MM.1S (cell line): ENCODE measurements around the gene HGFAC.

Experiments used
- EZH2phosphoT487 ChIP-seq: fragments of 300-600 bp; sonication (generic); IDR thresholded peaks from 2 replicates; pipeline ENCODE4 v1.6.1; 2018; ENCODE audit warnings: antibody characterized with exemption, low read length
- TF ChIP-seq, protein P1 (sequence below): fragments of 300-600 bp; sonication (generic); IDR thresholded peaks from 2 replicates; pipeline ENCODE4 v1.5.1; 2016; ENCODE audit warnings: antibody characterized with exemption, low read length, mixed read lengths

GRCh38 chr4:3439391-3439790 lies 2.4 kb upstream of the HGFAC start:
- TF ChIP-seq, protein P1, sequence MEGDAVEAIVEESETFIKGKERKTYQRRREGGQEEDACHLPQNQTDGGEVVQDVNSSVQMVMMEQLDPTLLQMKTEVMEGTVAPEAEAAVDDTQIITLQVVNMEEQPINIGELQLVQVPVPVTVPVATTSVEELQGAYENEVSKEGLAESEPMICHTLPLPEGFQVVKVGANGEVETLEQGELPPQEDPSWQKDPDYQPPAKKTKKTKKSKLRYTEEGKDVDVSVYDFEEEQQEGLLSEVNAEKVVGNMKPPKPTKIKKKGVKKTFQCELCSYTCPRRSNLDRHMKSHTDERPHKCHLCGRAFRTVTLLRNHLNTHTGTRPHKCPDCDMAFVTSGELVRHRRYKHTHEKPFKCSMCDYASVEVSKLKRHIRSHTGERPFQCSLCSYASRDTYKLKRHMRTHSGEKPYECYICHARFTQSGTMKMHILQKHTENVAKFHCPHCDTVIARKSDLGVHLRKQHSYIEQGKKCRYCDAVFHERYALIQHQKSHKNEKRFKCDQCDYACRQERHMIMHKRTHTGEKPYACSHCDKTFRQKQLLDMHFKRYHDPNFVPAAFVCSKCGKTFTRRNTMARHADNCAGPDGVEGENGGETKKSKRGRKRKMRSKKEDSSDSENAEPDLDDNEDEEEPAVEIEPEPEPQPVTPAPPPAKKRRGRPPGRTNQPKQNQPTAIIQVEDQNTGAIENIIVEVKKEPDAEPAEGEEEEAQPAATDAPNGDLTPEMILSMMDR: no peak
- TF ChIP-seq EZH2phosphoT487: no peak
